ENCODE data around the gene EVA1A.

The EVA1A gene

DNA sequence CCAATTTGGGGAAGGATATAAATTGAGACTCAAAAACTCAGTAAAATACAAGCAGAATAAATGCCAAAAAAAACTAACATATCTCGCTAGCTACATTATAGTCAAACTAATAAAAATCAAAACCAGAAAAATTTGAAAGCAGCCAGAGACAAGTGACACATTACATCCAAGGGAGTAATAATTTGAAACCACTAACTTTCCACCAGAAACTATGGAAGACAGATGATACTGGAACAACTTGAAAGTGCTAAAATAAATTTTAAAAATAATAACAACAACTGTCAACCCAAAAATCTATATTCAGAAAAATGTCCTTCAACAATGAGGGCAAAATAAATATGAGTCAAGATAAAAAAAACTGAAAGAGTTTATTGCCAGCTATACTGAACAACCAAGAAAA, 110.7 kb downstream of the EVA1A start:
- H3K4me1 ChIP-seq (ENCODE audit: insufficient read depth, insufficient read length): no peaks in the 10 kb centered on the region
- peaks cover 10% of the 10 kb centered on the region for H3K9me3 ChIP-seq (ENCODE audit: insufficient read depth, low read length)
- no peaks in the 10 kb centered on the region for H3K27me3 ChIP-seq (ENCODE audit: insufficient read depth, insufficient read length)

DNA sequence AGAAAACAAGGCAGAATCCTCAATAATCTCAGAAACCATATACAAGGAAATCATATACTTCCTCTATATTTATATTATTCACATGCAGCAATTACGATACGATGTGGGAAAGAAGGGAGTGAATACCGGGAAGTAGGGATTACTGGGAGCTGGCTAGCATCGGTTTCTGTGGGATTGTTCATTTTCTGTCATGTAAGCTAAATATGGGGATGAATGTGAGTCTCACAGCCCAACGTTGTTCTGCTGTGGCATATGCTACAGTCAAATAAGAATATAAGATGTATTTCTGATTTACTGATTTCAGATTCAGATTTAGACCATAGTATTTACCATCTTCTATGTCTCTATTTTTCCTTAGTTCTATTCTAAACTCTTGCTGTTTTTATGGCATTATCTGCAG, 113.6 kb downstream of the EVA1A start:
- Histone ChIP-seq H3K9me3 (ENCODE audit: insufficient read depth, low read length) (peaks cover 10% of the 10 kb centered on the region), H3K4me1 (ENCODE audit: insufficient read depth, insufficient read length) (no peaks in the 10 kb centered on the region), H3K9ac (ENCODE audit: insufficient read length, low read depth) (no peak overlapping the region), H3K4me3 (ENCODE audit: insufficient read length, low read depth) (no peak overlapping the region), H3K36me3 (ENCODE audit: insufficient read depth, insufficient read length, low read length) (no peaks in the 10 kb centered on the region), H3K27me3 (ENCODE audit: insufficient read depth, insufficient read length) (no peaks in the 10 kb centered on the region)
- no peak for TF ChIP-seq SUZ12 (IDR thresholded peaks at IDR 0.05; ENCODE audit: extremely low read depth, insufficient read depth, insufficient read length)
- no peak for TF ChIP-seq YY1 (IDR thresholded peaks at IDR 0.05; ENCODE audit: insufficient read depth, insufficient read length)
- no peak for TF ChIP-seq ZNF274 (IDR thresholded peaks at IDR 0.05; ENCODE audit: low read depth, low read length)
- DNase-seq (ENCODE audit: low read depth, low spot score): no peak

More for the DNA sequence above, 110.7 kb downstream of the EVA1A start:
- Histone ChIP-seq H3K9ac (ENCODE audit: insufficient read length, low read depth) (no peak overlapping the region), H3K4me3 (ENCODE audit: insufficient read length, low read depth) (no peak overlapping the region), H3K36me3 (ENCODE audit: insufficient read depth, insufficient read length, low read length) (no peaks in the 10 kb centered on the region)
- DNase-seq (ENCODE audit: low read depth, low spot score): no peak
- TF ChIP-seq ZNF274 (IDR thresholded peaks at IDR 0.05; ENCODE audit: low read depth, low read length): no peak
- no peak for TF ChIP-seq YY1 (IDR thresholded peaks at IDR 0.05; ENCODE audit: insufficient read depth, insufficient read length)
- TF ChIP-seq SUZ12 (IDR thresholded peaks at IDR 0.05; ENCODE audit: extremely low read depth, insufficient read depth, insufficient read length): no peak

Measured in NT2/D1 (cell line).